GM18873 (cell line): Measurements from ENCODE around the gene LCE2D.
"Not testable (repeated sequence)": the region's sequence is repeated elsewhere in the genome, so short reads cannot be mapped to it uniquely, and the experiment has no call there.

Source experiments
- ATAC-seq: cut with Tn5 transposase; IDR thresholded peaks from one replicate; pipeline ENCODE4 v1.9.1; 2021; ENCODE audit warnings: mild to moderate bottlenecking, moderate library complexity, moderate number of reproducible peaks; ENCODE audit not compliant: unreplicated experiment, low FRiP score

The LCE2D gene

DNA sequence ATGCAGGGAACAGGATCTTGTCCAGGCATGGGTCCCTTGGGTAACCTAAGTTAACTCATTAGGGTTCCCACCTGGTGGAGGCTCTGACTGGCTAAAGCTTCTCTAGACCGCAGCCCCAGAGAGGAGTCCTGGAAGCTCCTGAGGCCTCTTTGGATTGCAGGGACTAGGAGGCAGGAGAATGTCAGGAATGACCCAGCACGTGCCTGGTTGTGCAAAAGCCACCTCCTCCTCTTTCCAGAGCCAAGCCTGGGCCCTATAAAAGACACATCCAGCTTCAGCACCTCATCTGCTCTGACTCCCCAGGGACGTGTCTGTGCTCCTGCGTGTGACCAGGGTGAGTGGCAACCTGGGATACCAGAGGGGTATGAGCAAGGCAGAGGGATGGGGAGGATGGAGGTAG is 22.6 kb downstream of the LCE2D start, which contains the start of gene LCE2B:
TSS of gene LCE2B (plus strand) at position 301 of the 400 bp plus-strand sequence. CDS start 721 bp downstream, outside the sequence.
- ATAC-seq: not testable (repeated sequence)

DNA sequence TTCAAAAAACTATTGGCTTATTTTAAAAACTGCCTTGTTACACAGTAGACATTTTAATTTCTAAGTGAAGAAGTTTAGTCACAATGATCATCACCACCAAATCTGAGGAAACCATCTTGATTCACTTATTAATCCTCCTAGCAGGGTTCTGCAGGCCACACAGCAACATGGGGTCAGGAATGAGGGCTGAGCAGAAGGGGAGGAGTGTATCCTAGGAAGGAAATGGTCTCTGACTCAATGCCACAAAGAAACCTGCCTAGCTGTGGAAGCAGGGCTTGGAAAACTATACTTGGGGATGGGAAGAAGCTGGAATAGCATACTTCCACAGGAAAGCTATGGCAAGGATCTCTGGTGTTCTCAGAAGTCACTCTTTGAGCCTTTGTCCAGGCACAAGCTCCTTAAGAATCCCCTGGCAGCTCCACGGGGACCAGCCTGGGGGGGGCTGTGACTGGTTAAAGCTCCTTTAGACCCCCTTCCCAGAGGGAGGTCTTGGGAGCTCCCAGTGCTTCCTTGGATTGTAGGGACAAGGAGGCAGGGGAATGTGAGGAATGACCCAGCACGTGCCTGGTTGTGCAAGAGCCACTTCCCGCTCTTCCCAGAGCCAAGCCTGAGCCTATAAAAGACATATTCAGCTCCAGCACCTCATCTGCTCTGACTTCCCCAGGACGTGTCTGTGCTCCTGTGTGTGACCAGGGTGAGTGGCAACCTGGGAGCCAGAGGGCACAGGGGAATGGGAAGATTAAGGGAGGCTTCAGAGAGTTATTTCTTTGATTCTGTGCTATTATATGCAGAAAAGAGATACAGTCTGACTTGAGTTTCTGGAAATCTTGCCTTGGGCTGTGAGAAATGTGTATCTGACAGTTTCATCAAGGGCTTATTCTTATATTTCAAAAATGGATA is 34.8 kb downstream of the LCE2D start, which contains the start of gene LCE2A:
TSS of gene LCE2A (plus strand) at position 645 of the 900 bp plus-strand sequence. CDS start 557 bp downstream, outside the sequence.
- ATAC-seq: no peak

DNA sequence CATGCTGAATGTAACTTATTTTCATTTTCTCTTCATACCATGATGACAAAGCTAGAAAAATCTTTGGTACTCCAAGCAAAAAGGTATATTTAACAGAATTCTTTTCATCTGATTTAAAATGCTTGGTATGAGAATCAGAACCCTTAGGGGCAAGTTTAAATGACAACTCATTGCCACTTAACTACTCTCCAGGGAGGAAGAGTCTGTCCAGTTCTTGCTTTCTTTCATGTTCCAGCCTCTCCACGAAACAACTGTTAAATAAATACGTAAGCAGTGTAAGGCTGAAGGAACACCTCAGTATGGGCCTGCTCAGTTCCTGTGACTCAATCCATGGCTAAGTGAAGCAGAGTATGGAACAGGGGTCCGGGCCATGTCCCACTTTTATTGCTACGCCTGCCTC is 36.6 kb downstream of the LCE2D start:
- ATAC-seq: no peak

DNA sequence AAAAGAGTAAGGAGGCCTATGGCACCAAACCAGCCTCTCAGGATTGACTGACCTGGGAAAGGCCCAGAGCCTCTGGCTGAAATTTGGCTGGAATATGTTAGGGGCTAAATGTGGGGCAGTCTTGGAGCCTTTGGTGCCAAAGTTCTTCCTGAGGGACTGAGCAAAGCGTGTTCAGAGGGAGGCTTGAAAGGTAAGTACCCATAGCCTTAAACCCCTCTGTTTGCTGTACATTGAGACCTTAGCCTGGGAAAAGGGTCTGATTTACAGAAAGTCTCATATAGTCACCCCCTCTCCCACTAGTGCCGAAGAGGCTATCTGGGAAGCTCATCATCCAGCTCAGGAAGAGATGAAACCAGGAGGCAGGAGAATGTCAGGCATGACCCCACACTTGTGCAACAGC is 44.7 kb downstream of the LCE2D start, which contains the start of gene LCE4A:
TSS of gene LCE4A (plus strand) at position 301 of the 400 bp plus-strand sequence. CDS start 916 bp downstream, outside the sequence.
- no peak for ATAC-seq
